ENCODE measurements around the gene DOHH.

The DOHH gene

GRCh38 chr19:3500429-3501101 is at the start of gene DOHH:
Gene DOHH, minus strand, starts transcription at chr19:3500674. Its CDS starts 3,860 bp downstream, at chr19:3496814.
- DNase-seq (ENCODE audit: low read depth), result peak; percentile 98

GRCh38 chr19:3549816-3550215 is 49.3 kb upstream of the DOHH start:
- DNase-seq (ENCODE audit: low read depth), result no peak

GRCh38 chr19:3548606-3549005 is 48.1 kb upstream of the DOHH start:
- DNase-seq (ENCODE audit: low read depth), result no peak

- no peak for DNase-seq (ENCODE audit: low read depth)
Observed at GRCh38 chr19:3547767-3548282, 47.4 kb upstream of the DOHH start.

GRCh38 chr19:3547301-3547731 is 46.8 kb upstream of the DOHH start:
- DNase-seq (ENCODE audit: low read depth), result no peak

GRCh38 chr19:3546119-3546518 is 45.6 kb upstream of the DOHH start:
- DNase-seq (ENCODE audit: low read depth), result no peak

- no peak for DNase-seq (ENCODE audit: low read depth)
Observed at GRCh38 chr19:3545669-3546034, 45.2 kb upstream of the DOHH start.

- peak; percentile 73 for DNase-seq (ENCODE audit: low read depth)
Observed at GRCh38 chr19:3544742-3545668, 44.5 kb upstream of the DOHH start.

GRCh38 chr19:3544058-3544376 is 43.5 kb upstream of the DOHH start:
- DNase-seq (ENCODE audit: low read depth), result no peak

- no peak for DNase-seq (ENCODE audit: low read depth)
Observed at GRCh38 chr19:3543150-3544057, 42.9 kb upstream of the DOHH start.

- DNase-seq (ENCODE audit: low read depth), result no peak
Observed at GRCh38 chr19:3539756-3540118, 39.3 kb upstream of the DOHH start.

GRCh38 chr19:3538965-3539755 is 38.7 kb upstream of the DOHH start, which contains the start of gene TEKTIP1:
Gene TEKTIP1, plus strand, starts transcription at chr19:3539174. Its CDS starts 4 bp downstream, at chr19:3539178.
- DNase-seq (ENCODE audit: low read depth), result no peak

GRCh38 chr19:3538258-3538929 is 37.9 kb upstream of the DOHH start:
- no peak for DNase-seq (ENCODE audit: low read depth)

GRCh38 chr19:3537438-3538240 is 37.2 kb upstream of the DOHH start:
- DNase-seq (ENCODE audit: low read depth), result no peak

GRCh38 chr19:3537101-3537437 is 36.6 kb upstream of the DOHH start:
- DNase-seq (ENCODE audit: low read depth), result no peak

- no peak for DNase-seq (ENCODE audit: low read depth)
Observed at GRCh38 chr19:3536429-3537100, 36.1 kb upstream of the DOHH start.

- no peak for DNase-seq (ENCODE audit: low read depth)
Observed at GRCh38 chr19:3535981-3536380, 35.5 kb upstream of the DOHH start.

GRCh38 chr19:3535563-3535965 is 35.1 kb upstream of the DOHH start:
- DNase-seq (ENCODE audit: low read depth), result no peak

- no peak for DNase-seq (ENCODE audit: low read depth)
Observed at GRCh38 chr19:3535235-3535535, 34.7 kb upstream of the DOHH start.

All from activated T-cell treated with anti-CD3 and anti-CD28 coated beads for 24 hours (primary cell).